SK-N-MC (cell line): ENCODE data around the gene TARBP1.

Experiments
- EZH2 ChIP-seq: fragments of 200-600 bp; sonication (generic); IDR thresholded peaks from one replicate; pipeline ENCODE4 v1.6.1; 2017; ENCODE audit warnings: antibody characterized with exemption
- FOXP2 ChIP-seq: optimal IDR thresholded peaks from 2 replicates; pipeline ENCODE3; 2011; ENCODE audit warnings: mild to moderate bottlenecking, moderate library complexity; ENCODE audit not compliant: insufficient read depth; ENCODE audit errors: extremely low read length, control extremely low read depth
- POLR2AphosphoS5 ChIP-seq: IDR thresholded peaks from 2 replicates; pipeline ENCODE4 v1.6.1; 2012; ENCODE audit warnings: mild to moderate bottlenecking, low read depth, low read length, borderline replicate concordance

DNA sequence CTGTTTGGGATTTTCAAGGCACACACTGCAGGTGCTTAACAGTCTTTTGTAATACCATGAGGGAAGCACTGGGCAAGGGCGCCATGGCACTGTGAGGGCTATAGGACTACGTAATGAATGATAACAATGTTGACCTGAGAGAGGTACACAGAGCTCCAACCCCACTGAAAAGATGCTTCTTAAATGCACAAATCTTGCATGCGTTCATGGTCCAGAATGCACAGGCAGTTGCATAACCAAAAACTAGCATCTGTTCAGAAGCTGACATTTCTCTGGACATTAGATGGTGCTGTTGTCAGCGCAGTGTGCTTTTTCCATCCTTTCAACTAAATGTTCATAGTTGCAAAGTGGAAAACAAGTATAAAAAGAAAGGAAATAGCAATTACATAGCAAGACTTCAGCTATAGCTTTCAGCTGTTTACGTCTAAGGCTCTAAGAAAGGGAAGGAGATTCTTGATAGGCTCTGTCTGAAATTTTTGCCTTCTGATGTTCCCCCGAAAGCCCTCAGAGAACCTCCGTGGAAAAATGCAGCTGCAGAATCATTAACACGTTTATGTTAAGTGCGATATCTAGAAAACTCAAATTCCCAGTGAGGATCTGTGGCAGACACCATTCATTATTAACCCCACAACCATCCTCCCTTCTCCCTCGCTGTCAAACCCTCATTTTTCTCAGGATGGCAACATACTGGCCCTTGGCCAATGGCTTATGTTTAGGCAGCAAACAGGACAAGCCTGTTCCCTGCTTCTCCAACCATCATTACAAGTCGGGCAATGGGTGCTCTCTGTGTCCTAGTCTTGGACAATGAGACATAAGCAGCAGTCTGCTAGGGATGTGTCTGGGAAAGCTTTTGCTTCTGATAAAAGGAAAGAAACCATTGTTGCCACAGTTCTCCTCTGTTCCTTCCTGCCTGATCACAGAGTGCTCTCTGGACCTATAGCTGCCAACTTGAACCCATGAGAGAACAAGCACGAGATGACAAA, 8.2 kb upstream of the TARBP1 start:
- TF ChIP-seq POLR2AphosphoS5 (no peak), EZH2 (no peak), FOXP2 (no peak)
